HepG2 (cell line): ENCODE measurements around the gene HEATR1. TPM values are rescaled to one million over a fixed set of nuclear protein-coding genes. Genes with fewer than 3 reads are reported as not detected.

Experiments used
- CREB1 ChIP-seq, 2 experiments: fragments of 450-650 bp in 1 of 2; IDR thresholded peaks; 2 replicates each; pipeline ENCODE4 v1.6.1; 2016 to 2017; ENCODE audit warnings: control low read depth in 1 of 2, mild to moderate bottlenecking in 1 of 2, missing compliant biosample characterization in 1 of 2, missing genetic modification characterization in 1 of 2
- ISX ChIP-seq: sonication (generic); formaldehyde crosslinking; conservative IDR thresholded peaks from 2 replicates; pipeline ENCODE4 v1.5.0; 2020; ENCODE audit warnings: missing genetic modification reagents
- JUN ChIP-seq: sonication (generic); formaldehyde crosslinking; IDR thresholded peaks from 2 replicates; pipeline ENCODE4 v1.4.0; 2020; ENCODE audit warnings: mild to moderate bottlenecking, missing genetic modification reagents
- KLF11 ChIP-seq: IDR thresholded peaks from 2 replicates; pipeline ENCODE4 v1.6.1; 2016; ENCODE audit warnings: missing compliant biosample characterization
- MTA3 ChIP-seq: sonication (generic); formaldehyde crosslinking; IDR thresholded peaks from 2 replicates; pipeline ENCODE4 v1.4.0; 2020; ENCODE audit warnings: missing genetic modification reagents
- NFE2L2 ChIP-seq: fragments of 150-350 bp; IDR thresholded peaks from 2 replicates; pipeline ENCODE4 v1.6.1; 2014; ENCODE audit warnings: low read length
- NR2F6 ChIP-seq, 2 experiments: IDR thresholded peaks; 2 replicates each; pipeline ENCODE4 v1.6.1; 2016; ENCODE audit warnings: antibody characterized with exemption in 1 of 2, mild to moderate bottlenecking in 1 of 2
- POGZ ChIP-seq: sonication (generic); formaldehyde crosslinking; IDR thresholded peaks from 2 replicates; pipeline ENCODE4 v1.4.0; 2020; ENCODE audit warnings: mild to moderate bottlenecking, missing genetic modification reagents
- POLR2AphosphoS2 ChIP-seq: IDR thresholded peaks from 2 replicates; pipeline ENCODE4 v1.6.1; 2011; ENCODE audit warnings: low read depth, low read length, improper control_type of control experiment
- SP4 ChIP-seq: sonication (generic); formaldehyde crosslinking; IDR thresholded peaks from 2 replicates; pipeline ENCODE4 v1.8.1; 2023; ENCODE audit warnings: mild to moderate bottlenecking, missing genetic modification reagents
- TCF12 ChIP-seq, 2 experiments: fragments of 450-650 bp in 1 of 2; sonication (generic) in 1 of 2; formaldehyde crosslinking in 1 of 2; IDR thresholded peaks; 2 replicates each; pipeline versions ENCODE4 v1.6.1 to v1.8.0; 2017 to 2022; ENCODE audit warnings: antibody characterized with exemption in 1 of 2, mild to moderate bottlenecking in 1 of 2, missing genetic modification reagents in 1 of 2, moderate library complexity in 1 of 2
- THAP11 ChIP-seq: IDR thresholded peaks from 2 replicates; pipeline ENCODE4 v1.6.1; 2016; ENCODE audit warnings: missing biosample characterization, missing genetic modification reagents
- ZFP91 ChIP-seq: sonication (generic); formaldehyde crosslinking; IDR thresholded peaks from 2 replicates; pipeline ENCODE4 v1.9.0; 2022; ENCODE audit warnings: missing genetic modification reagents, mild to moderate bottlenecking, borderline replicate concordance
- ZHX1 ChIP-seq: sonication (generic); formaldehyde crosslinking; IDR thresholded peaks from 2 replicates; pipeline ENCODE4 v1.8.1; 2022; ENCODE audit warnings: low read depth, mild to moderate bottlenecking, missing genetic modification reagents
- ZNF274 ChIP-seq: sonication (generic); formaldehyde crosslinking; IDR thresholded peaks from 2 replicates; pipeline ENCODE4 v1.5.1; 2020; ENCODE audit warnings: mild to moderate bottlenecking, missing genetic modification reagents
- ZNF282 ChIP-seq: fragments of 450-650 bp; IDR thresholded peaks from 2 replicates; pipeline ENCODE4 v1.6.1; 2018; ENCODE audit not compliant: partially characterized antibody
- ZNF3 ChIP-seq: IDR thresholded peaks from 2 replicates; pipeline ENCODE4 v1.7.0; 2017; ENCODE audit warnings: inconsistent platforms
- ZNF547 ChIP-seq: sonication (generic); formaldehyde crosslinking; IDR thresholded peaks from 2 replicates; pipeline ENCODE4 v1.5.1; 2020; ENCODE audit warnings: mild to moderate bottlenecking, missing genetic modification reagents
- ZNF572 ChIP-seq: sonication (generic); formaldehyde crosslinking; IDR thresholded peaks from 2 replicates; pipeline ENCODE4 v1.5.1; 2020; ENCODE audit warnings: mild to moderate bottlenecking, missing genetic modification reagents
- ZNF577 ChIP-seq: sonication (generic); formaldehyde crosslinking; IDR thresholded peaks from 2 replicates; pipeline ENCODE4 v1.4.0; 2020; ENCODE audit warnings: mild to moderate bottlenecking, low read depth, missing genetic modification reagents, borderline replicate concordance
- polyA plus RNA-seq, 8 experiments: library from polyadenylated mRNA; depleted of rRNA in 3 of 8; stranded (reverse) in 7 of 8; unstranded in 1 of 8; fragments of >200 nt; fragmentation: Illumina TruSeq in 4 of 8; extraction: Trizol in 4 of 8; gene quantifications; 2 replicates each; pipeline versions ENCODE4 v1.2.1 to v1.2.3, GENCODE V29; 2011 to 2016; ENCODE audit warnings: low read depth in 4 of 8, missing spikeins in 1 of 8, mixed read lengths in 1 of 8; ENCODE audit not compliant: insufficient read depth in 1 of 8
- total RNA-seq, 5 experiments: library from RNA; depleted of rRNA; stranded (reverse); fragments of >200 nt; fragmentation: Illumina TruSeq; extraction: Trizol; gene quantifications; 2 replicates each; pipeline ENCODE4 v1.2.3, GENCODE V29; 2016; ENCODE audit warnings: low read depth in 1 of 5
- TF ChIP-seq, protein P1 (sequence below): fragments of 450-650 bp; IDR thresholded peaks from 2 replicates; pipeline ENCODE4 v1.6.1; 2017; ENCODE audit warnings: mild to moderate bottlenecking
- TF ChIP-seq, protein P2 (sequence below): sonication (generic); formaldehyde crosslinking; IDR thresholded peaks from 2 replicates; pipeline ENCODE4 v1.8.0; 2022; ENCODE audit warnings: mild to moderate bottlenecking, missing genetic modification reagents

HEATR1 gene
- total and polyA plus RNA-seq, 2 of the 13 experiments (the other 11 are each of a cell fraction or from before 2014, with no cell fraction given) = 10.2 to 45.8 TPM

- peak; percentile 82; the same call in 1 of the 2 replicates for TF ChIP-seq ZHX1
- no peak for TF ChIP-seq TCF12 (IDR thresholded peaks at IDR 0.05)
- no peak for TF ChIP-seq TCF12 (CRISPR knock-in tag; IDR thresholded peaks at IDR 0.05)
- TF ChIP-seq ZNF577 = no peak
- TF ChIP-seq KLF11 (CRISPR knock-in tag) = no peak
- peak; percentile 34; the same call in 1 of the 2 replicates for TF ChIP-seq NFE2L2
- no peak for TF ChIP-seq POGZ (CRISPR knock-in tag)
- TF ChIP-seq ZNF3 = no peak
- no peak for TF ChIP-seq ZNF274 (CRISPR knock-in tag)
- TF ChIP-seq NR2F6 (IDR thresholded peaks at IDR 0.05) = no peak
- no peak; the same call in 1 of the 2 replicates for TF ChIP-seq NR2F6 (CRISPR knock-in tag; IDR thresholded peaks at IDR 0.05)
- TF ChIP-seq ZFP91 = no peak
- no peak for TF ChIP-seq CREB1 (IDR thresholded peaks at IDR 0.05)
- peak; percentile 31; the same call in 1 of the 2 replicates for TF ChIP-seq CREB1 (CRISPR knock-in tag; IDR thresholded peaks at IDR 0.05)
- TF ChIP-seq, protein P1, sequence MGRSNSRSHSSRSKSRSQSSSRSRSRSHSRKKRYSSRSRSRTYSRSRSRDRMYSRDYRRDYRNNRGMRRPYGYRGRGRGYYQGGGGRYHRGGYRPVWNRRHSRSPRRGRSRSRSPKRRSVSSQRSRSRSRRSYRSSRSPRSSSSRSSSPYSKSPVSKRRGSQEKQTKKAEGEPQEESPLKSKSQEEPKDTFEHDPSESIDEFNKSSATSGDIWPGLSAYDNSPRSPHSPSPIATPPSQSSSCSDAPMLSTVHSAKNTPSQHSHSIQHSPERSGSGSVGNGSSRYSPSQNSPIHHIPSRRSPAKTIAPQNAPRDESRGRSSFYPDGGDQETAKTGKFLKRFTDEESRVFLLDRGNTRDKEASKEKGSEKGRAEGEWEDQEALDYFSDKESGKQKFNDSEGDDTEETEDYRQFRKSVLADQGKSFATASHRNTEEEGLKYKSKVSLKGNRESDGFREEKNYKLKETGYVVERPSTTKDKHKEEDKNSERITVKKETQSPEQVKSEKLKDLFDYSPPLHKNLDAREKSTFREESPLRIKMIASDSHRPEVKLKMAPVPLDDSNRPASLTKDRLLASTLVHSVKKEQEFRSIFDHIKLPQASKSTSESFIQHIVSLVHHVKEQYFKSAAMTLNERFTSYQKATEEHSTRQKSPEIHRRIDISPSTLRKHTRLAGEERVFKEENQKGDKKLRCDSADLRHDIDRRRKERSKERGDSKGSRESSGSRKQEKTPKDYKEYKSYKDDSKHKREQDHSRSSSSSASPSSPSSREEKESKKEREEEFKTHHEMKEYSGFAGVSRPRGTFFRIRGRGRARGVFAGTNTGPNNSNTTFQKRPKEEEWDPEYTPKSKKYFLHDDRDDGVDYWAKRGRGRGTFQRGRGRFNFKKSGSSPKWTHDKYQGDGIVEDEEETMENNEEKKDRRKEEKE = no peak
- TF ChIP-seq ZNF547 (CRISPR knock-in tag) = 0 out of 2 replicates have a peak, but pooled peaks have one; percentile 23
- no peak for TF ChIP-seq JUN (CRISPR knock-in tag)
- no peak for TF ChIP-seq MTA3 (CRISPR knock-in tag)
- TF ChIP-seq POLR2AphosphoS2 = no peak
- TF ChIP-seq SP4 = no peak; the same call in 1 of the 2 replicates
- TF ChIP-seq, protein P2, sequence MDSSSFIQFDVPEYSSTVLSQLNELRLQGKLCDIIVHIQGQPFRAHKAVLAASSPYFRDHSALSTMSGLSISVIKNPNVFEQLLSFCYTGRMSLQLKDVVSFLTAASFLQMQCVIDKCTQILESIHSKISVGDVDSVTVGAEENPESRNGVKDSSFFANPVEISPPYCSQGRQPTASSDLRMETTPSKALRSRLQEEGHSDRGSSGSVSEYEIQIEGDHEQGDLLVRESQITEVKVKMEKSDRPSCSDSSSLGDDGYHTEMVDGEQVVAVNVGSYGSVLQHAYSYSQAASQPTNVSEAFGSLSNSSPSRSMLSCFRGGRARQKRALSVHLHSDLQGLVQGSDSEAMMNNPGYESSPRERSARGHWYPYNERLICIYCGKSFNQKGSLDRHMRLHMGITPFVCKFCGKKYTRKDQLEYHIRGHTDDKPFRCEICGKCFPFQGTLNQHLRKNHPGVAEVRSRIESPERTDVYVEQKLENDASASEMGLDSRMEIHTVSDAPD (CRISPR knock-in tag) = no peak
- TF ChIP-seq THAP11 (CRISPR knock-in tag) = no peak; the same call in 1 of the 2 replicates
- no peak for TF ChIP-seq ISX (CRISPR knock-in tag)
- TF ChIP-seq ZNF282 = no peak
- TF ChIP-seq ZNF572 (CRISPR knock-in tag) = no peak
Observed at GRCh38 chr1:236524142-236524894, 80.0 kb downstream of the HEATR1 start (continued).
